H9 (cell line): ENCODE data around the gene CHSY1. TPM values are rescaled to one million over a fixed set of nuclear protein-coding genes. Genes with fewer than 3 reads are reported as not detected.

ENCODE experiments used
- DNase-seq: peaks from one replicate; pipeline ENCODE4 v3.0.0-alpha.2; 2017
- H2AFZ ChIP-seq: one replicate; pipeline ENCODE4 v1.6.1; 2013; ENCODE audit warnings: mild to moderate bottlenecking, low read length, control low read depth, moderate library complexity
- H2AK5ac ChIP-seq: 2 replicates; pipeline ENCODE4 v1.6.1; 2013; ENCODE audit warnings: low read length, control low read depth, mixed read lengths; ENCODE audit not compliant: insufficient read length
- H2BK120ac ChIP-seq: one replicate; pipeline ENCODE4 v1.6.1; 2013; ENCODE audit warnings: low read depth, mild to moderate bottlenecking, low read length, control low read depth, inconsistent platforms; ENCODE audit not compliant: poor library complexity, severe bottlenecking
- H2BK12ac ChIP-seq: 2 replicates; pipeline ENCODE4 v1.6.1; 2013; ENCODE audit warnings: low read length, control low read depth, mixed read lengths, low read depth; ENCODE audit not compliant: insufficient read length
- H2BK15ac ChIP-seq: 2 replicates; pipeline ENCODE4 v1.6.1; 2013; ENCODE audit warnings: low read depth, low read length, control low read depth
- H2BK20ac ChIP-seq: one replicate; pipeline ENCODE4 v1.6.1; 2013; ENCODE audit warnings: low read depth, mild to moderate bottlenecking, low read length, control low read depth, inconsistent platforms; ENCODE audit not compliant: poor library complexity, severe bottlenecking
- H2BK5ac ChIP-seq: 2 replicates; pipeline ENCODE4 v1.6.1; 2013; ENCODE audit warnings: low read length, control low read depth, mixed read lengths; ENCODE audit not compliant: insufficient read length
- H3K14ac ChIP-seq: 2 replicates; pipeline ENCODE4 v1.6.1; 2013; ENCODE audit warnings: low read length, control low read depth; ENCODE audit not compliant: insufficient read depth
- H3K18ac ChIP-seq: 2 replicates; pipeline ENCODE4 v1.6.1; 2013; ENCODE audit warnings: low read depth, mild to moderate bottlenecking, mixed read lengths, low read length, control low read depth; ENCODE audit not compliant: insufficient read length
- H3K23ac ChIP-seq: 2 replicates; pipeline ENCODE4 v1.6.1; 2013; ENCODE audit warnings: low read length, control low read depth, mixed read lengths, low read depth; ENCODE audit not compliant: insufficient read length
- H3K23me2 ChIP-seq: 2 replicates; pipeline ENCODE4 v1.6.1; 2013; ENCODE audit warnings: low read depth, mild to moderate bottlenecking, mixed read lengths, low read length, control low read depth; ENCODE audit not compliant: insufficient read length, poor library complexity, severe bottlenecking
- H3K27ac ChIP-seq: 2 replicates; pipeline ENCODE4 v1.5.1; 2013; ENCODE audit warnings: low read length, control low read depth, mixed read lengths, low read depth; ENCODE audit not compliant: insufficient read length
- H3K27me3 ChIP-seq: 2 replicates; pipeline ENCODE4 v1.6.1; 2013; ENCODE audit warnings: low read length, control low read depth, inconsistent platforms; ENCODE audit not compliant: insufficient read depth
- H3K4ac ChIP-seq: 2 replicates; pipeline ENCODE4 v1.6.1; 2013; ENCODE audit warnings: low read depth, mild to moderate bottlenecking, control low read depth, inconsistent platforms, low read length, moderate library complexity
- H3K4me1 ChIP-seq: 2 replicates; pipeline ENCODE4 v1.6.1; 2013; ENCODE audit warnings: low read length, control low read depth, inconsistent platforms; ENCODE audit not compliant: insufficient read depth
- H3K4me2 ChIP-seq: 2 replicates; pipeline ENCODE4 v1.6.1; 2013; ENCODE audit warnings: low read length, control low read depth, mixed read lengths; ENCODE audit not compliant: insufficient read length, insufficient read depth
- H3K56ac ChIP-seq: 2 replicates; pipeline ENCODE4 v1.6.1; 2013; ENCODE audit warnings: low read depth, mild to moderate bottlenecking, mixed read lengths, low read length, control low read depth; ENCODE audit not compliant: insufficient read length
- H3K79me1 ChIP-seq: 2 replicates; pipeline ENCODE4 v1.6.1; 2013; ENCODE audit warnings: low read depth, mild to moderate bottlenecking, moderate library complexity, low read length, control low read depth, inconsistent platforms; ENCODE audit not compliant: insufficient read depth, poor library complexity, severe bottlenecking
- H3K79me2 ChIP-seq: 2 replicates; pipeline ENCODE4 v1.6.1; 2013; ENCODE audit warnings: low read length, control low read depth, inconsistent platforms; ENCODE audit not compliant: insufficient read depth
- H3K9ac ChIP-seq: 2 replicates; pipeline ENCODE4 v1.6.1; 2013; ENCODE audit warnings: low read length, control low read depth, mixed read lengths; ENCODE audit not compliant: insufficient read length; ENCODE audit errors: extremely low read depth
- H3K9me3 ChIP-seq: one replicate; pipeline ENCODE4 v1.6.1; 2013; ENCODE audit warnings: low read depth, low read length, inconsistent platforms; ENCODE audit not compliant: control insufficient read depth
- H3T11ph ChIP-seq: one replicate; pipeline ENCODE4 v1.6.1; 2013; ENCODE audit warnings: mild to moderate bottlenecking, low read length, control low read depth, inconsistent platforms
- H4K20me1 ChIP-seq: one replicate; pipeline ENCODE4 v1.6.1; 2013; ENCODE audit not compliant: control insufficient read depth, insufficient read length, insufficient read depth
- H4K5ac ChIP-seq: 2 replicates; pipeline ENCODE4 v1.6.1; 2013; ENCODE audit warnings: low read depth, mild to moderate bottlenecking, mixed read lengths, low read length, control low read depth; ENCODE audit not compliant: insufficient read length
- H4K8ac ChIP-seq: replicated peaks from 2 replicates; pipeline ENCODE4 v1.6.1; 2013; ENCODE audit warnings: low read length, control low read depth, mixed read lengths, low read depth; ENCODE audit not compliant: insufficient read length
- H4K91ac ChIP-seq: 2 replicates; pipeline ENCODE4 v1.6.1; 2013; ENCODE audit warnings: low read depth, mild to moderate bottlenecking, moderate library complexity, mixed read lengths, low read length, control low read depth; ENCODE audit not compliant: insufficient read length
- H3K27ac Mint-ChIP-seq, 3 experiments: 2 replicates in 2 of 3; 3 replicates in 1 of 3; pipeline ENCODE4 v1.8.0; 2020 to 2021; ENCODE audit warnings: mixed read lengths in 3 of 3, mild to moderate bottlenecking in 1 of 3, moderate library complexity in 1 of 3
- H3K27me3 Mint-ChIP-seq: 2 replicates; pipeline ENCODE4 v1.8.0; 2021; ENCODE audit warnings: low read depth, mild to moderate bottlenecking, moderate library complexity, mixed read lengths
- H3K36me3 Mint-ChIP-seq, 3 experiments: 2 replicates in 2 of 3; 3 replicates in 1 of 3; pipeline ENCODE4 v1.8.0; 2020 to 2021; ENCODE audit warnings: low read depth in 3 of 3, mixed read lengths in 3 of 3; ENCODE audit not compliant: insufficient read depth in 1 of 3
- H3K4me1 Mint-ChIP-seq, 2 experiments: 2 replicates each; pipeline ENCODE4 v1.8.0; 2020; ENCODE audit warnings: mixed read lengths in 2 of 2
- H3K4me3 Mint-ChIP-seq, 2 experiments: 2 replicates in 1 of 2; 3 replicates in 1 of 2; pipeline ENCODE4 v1.8.0; 2020 to 2021; ENCODE audit warnings: mild to moderate bottlenecking in 2 of 2, mixed read lengths in 2 of 2, moderate library complexity in 1 of 2
- H3K9me3 Mint-ChIP-seq, 2 experiments: 2 replicates in 1 of 2; 3 replicates in 1 of 2; pipeline ENCODE4 v1.8.0; 2020; ENCODE audit warnings: mild to moderate bottlenecking in 2 of 2, mixed read lengths in 2 of 2, moderate library complexity in 1 of 2
- CTCF ChIP-seq: fragments of 200-600 bp; sonication (generic); conservative IDR thresholded peaks from 3 replicates; pipeline ENCODE4 v1.8.0; 2021; ENCODE audit warnings: antibody characterized with exemption, mild to moderate bottlenecking
- WGBS: extraction: QIAGEN DNeasy Blood & Tissue Kit; methylation state at CpG from one replicate; pipeline ENCODE4 v1.1.7; 2013; ENCODE audit warnings: missing lambda C conversion rate, low lambda C conversion rate, mixed read lengths; ENCODE audit not compliant: insufficient read length; ENCODE audit errors: extremely low coverage; 5-methylcytosine and 5-hydroxymethylcytosine counted together
- total RNA-seq: library from RNA; stranded (reverse); gene quantifications from 2 replicates; pipeline ENCODE4 v1.2.1, GENCODE V29; 2021

The CHSY1 gene
- total RNA-seq, 1 experiment from 2014 or later: 68.3 TPM

- Histone ChIP-seq H3K9me3 (no peaks in the 10 kb centered on the region), H2BK15ac (no peak overlapping the region), H3K27me3 (no peaks in the 10 kb centered on the region), H3K27ac (no peak overlapping the region), H3K18ac (no peak overlapping the region), H3K9ac (no peak overlapping the region), H2BK120ac (no peak overlapping the region), H4K91ac (no peak overlapping the region), H3K23me2 (no peaks in the 10 kb centered on the region), H2BK12ac (no peak overlapping the region), H3K4me1 (no peaks in the 10 kb centered on the region), H2BK20ac (no peak overlapping the region), H3K14ac (no peak overlapping the region), H4K5ac (no peak overlapping the region), H2BK5ac (no peak overlapping the region), H3K79me2 (peaks cover 5% of the 10 kb centered on the region; the same call in 1 of the 2 replicates), H2AFZ (no peak overlapping the region), H4K8ac (no peak overlapping the region), H3K79me1 (peaks cover 9% of the 10 kb centered on the region), H3K4me2 (no peak overlapping the region), H3K23ac (no peak overlapping the region), H3K56ac (no peak overlapping the region), H2AK5ac (no peak overlapping the region), H3T11ph (no peak overlapping the region), H3K4ac (no peak overlapping the region), H4K20me1 (no peaks in the 10 kb centered on the region)
- H3K27me3 Mint-ChIP-seq: no peaks in the 10 kb centered on the region
- H3K36me3 Mint-ChIP-seq: peaks cover 24 to 45% (median 33%) of the 10 kb centered on the region in 3 experiments
- peak overlapping the region in 1 of 3 experiments; percentile 3; a peak in 2 of 7 replicates for H3K27ac Mint-ChIP-seq
- no peak for DNase-seq
- no peaks in the 10 kb centered on the region for H3K9me3 Mint-ChIP-seq
- H3K4me3 Mint-ChIP-seq: no peak overlapping the region
- WGBS: no CpG with 5 or more reads among the region's 4 CpGs
- TF ChIP-seq CTCF: peak; percentile 41; the same call in 1 of the 3 replicates
- H3K4me1 Mint-ChIP-seq: peaks cover 28 to 34% of the 10 kb centered on the region in 2 experiments
Observed at GRCh38 chr15:101181349-101181748, 70.5 kb downstream of the CHSY1 start.
